Ovary (tissue), 9 donors: ENCODE measurements around the gene SPATA12. TPM values are rescaled to one million over a fixed set of nuclear protein-coding genes. Genes with fewer than 3 reads are reported as not detected.

Experiments
- DNase-seq, 5 donors: peaks; one replicate each; pipeline ENCODE4 v3.0.0-alpha.2; 2019 to 2020
- H3K27ac ChIP-seq, 2 donors: fragments of 200-600 bp; one replicate each; pipeline versions ENCODE4 v1.5.1 to v1.8.0; 2019 to 2022
- H3K27me3 ChIP-seq: fragments of 200-600 bp; one replicate; pipeline ENCODE4 v1.8.0; 2022
- H3K36me3 ChIP-seq: fragments of 200-600 bp; sonication (generic); one replicate; pipeline ENCODE4 v1.5.1; 2019
- H3K4me1 ChIP-seq: one replicate; pipeline ENCODE4 v1.8.1; 2013; ENCODE audit warnings: mild to moderate bottlenecking, moderate library complexity; ENCODE audit not compliant: insufficient read depth
- H3K4me3 ChIP-seq: fragments of 200-600 bp; sonication (generic); one replicate; pipeline ENCODE4 v1.5.1; 2017
- H3K9me3 ChIP-seq, 2 donors: fragments of 200-600 bp in 1 of 2; sonication (generic) in 1 of 2; one replicate each; pipeline versions ENCODE4 v1.5.1 to v1.8.1; 2013 to 2019; ENCODE audit warnings: mild to moderate bottlenecking in 1 of 2, moderate library complexity in 1 of 2
- CTCF ChIP-seq, 3 donors: fragments of 450-650 bp in 2 of 3; fragments of 200-600 bp in 1 of 3; IDR thresholded peaks; one replicate each; pipeline versions ENCODE4 v1.5.1 to v1.8.0; 2016 to 2022; ENCODE audit warnings: antibody characterized with exemption in 3 of 3, mild to moderate bottlenecking in 1 of 3
- EP300 ChIP-seq: sonication (generic); formaldehyde crosslinking; IDR thresholded peaks from one replicate; pipeline ENCODE4 v1.6.1; 2017; ENCODE audit warnings: antibody characterized with exemption
- POLR2A ChIP-seq: fragments of 450-650 bp; IDR thresholded peaks from one replicate; pipeline ENCODE4 v1.6.1; 2017; ENCODE audit warnings: antibody characterized with exemption, mild to moderate bottlenecking, moderate library complexity
- WGBS, 3 donors: extraction: QIAGEN DNeasy Blood & Tissue Kit in 1 of 3; methylation state at CpG; one replicate each; pipeline versions ENCODE4 v1.1.5 to v1.1.7; 2013 to 2017; 5-methylcytosine and 5-hydroxymethylcytosine counted together
- intact Hi-C, 4 donors: fragments of 100-400 bp; cut with DNase I; formaldehyde crosslinking; loops; one replicate each; pipeline versions ENCODE4 v1.11.0 to v1.15.1; 2022 to 2023
- polyA plus RNA-seq, 2 donors: library from polyadenylated mRNA; stranded (reverse); fragments of 200-250 nt in 1 of 2; fragments of 350-450 nt in 1 of 2; fragmentation: Illumina TruSeq in 1 of 2; extraction: RNeasy Lipid Tissue Mini Kit (QIAGEN cat#74804) in 1 of 2; gene quantifications; one replicate each; pipeline ENCODE4 v1.2.3, GENCODE V29; 2013 to 2014
- total RNA-seq, 7 donors: library from RNA; depleted of rRNA in 2 of 7; stranded (reverse); fragments of >200 nt in 2 of 7; fragmentation: NEBNext Ultra II Directional in 3 of 7; extraction: Animal tissue kit (Norgen Biotek cat#: 25700) in 3 of 7; gene quantifications; one replicate each; pipeline versions ENCODE4 v1.1.0 to v1.2.4, GENCODE V29; 2016 to 2023
- donor health status: DM: no; HTN: no; CAD: no; lungs with moderate emphysema.
- donor health status: DM: no; HTN: no; CAD: no.
- donor health status: Bipolar disorder and iron deficiency.
- donor health status: DM: yes; HTN: yes; CAD: no.
- donor health status: DM: no; HTN: no; CAD: no.
- donor health status: DM: yes; HTN: yes; CAD: no.

SPATA12 gene
- total and polyA plus RNA-seq, 9 donors: 0.02 to 0.12 (median 0.10) TPM; not detected in 5

GRCh38 chr3:57031631-57032541 lies 28.6 kb upstream of the SPATA12 start:
- intact Hi-C loops: no loop called here
- Histone ChIP-seq H3K4me1 (no peaks in the 10 kb centered on the region), H3K4me3 (no peak overlapping the region), H3K27ac (no peak overlapping the region), H3K36me3 (no peaks in the 10 kb centered on the region), H3K27me3 (no peaks in the 10 kb centered on the region), H3K9me3 (no peaks in the 10 kb centered on the region)
- no peak for DNase-seq
- WGBS, 3 donors: 72 to 97% (median 93%) methylated on average over 5 of the region's 5 CpGs
- no peak for TF ChIP-seq CTCF (IDR thresholded peaks at IDR 0.05)

- no peak overlapping the region for H3K27ac ChIP-seq
- intact Hi-C loops: no loop called here
- H3K4me1 ChIP-seq: no peaks in the 10 kb centered on the region
- no peaks in the 10 kb centered on the region for H3K36me3 ChIP-seq
- no peaks in the 10 kb centered on the region for H3K9me3 ChIP-seq
- 93 to 97% (median 96%) methylated on average over 5 of the region's 5 CpGs for WGBS, 3 donors
- TF ChIP-seq CTCF (IDR thresholded peaks at IDR 0.05): no peak
- no peak for TF ChIP-seq EP300
- no peak for TF ChIP-seq POLR2A
- DNase-seq: no peak
- no peak overlapping the region for H3K4me3 ChIP-seq
- H3K27me3 ChIP-seq: no peaks in the 10 kb centered on the region
Observed at GRCh38 chr3:57036952-57037351, 23.5 kb upstream of the SPATA12 start.

GRCh38 chr3:57038466-57039164 lies 21.8 kb upstream of the SPATA12 start:
- intact Hi-C loops: no loop called here
- no peaks in the 10 kb centered on the region for H3K4me1 ChIP-seq
- no peak overlapping the region for H3K27ac ChIP-seq
- TF ChIP-seq EP300 (no peak), POLR2A (no peak), CTCF (IDR thresholded peaks at IDR 0.05) (no peak)
- no peak overlapping the region for H3K4me3 ChIP-seq
- no peaks in the 10 kb centered on the region for H3K9me3 ChIP-seq
- no peaks in the 10 kb centered on the region for H3K27me3 ChIP-seq
- 97 to 98% (median 98%) methylated on average over 5 of the region's 5 CpGs for WGBS, 3 donors
- no peak for DNase-seq
- no peaks in the 10 kb centered on the region for H3K36me3 ChIP-seq

- DNase-seq: no peak
- peaks cover 3% of the 10 kb centered on the region for H3K4me1 ChIP-seq
- no peaks in the 10 kb centered on the region for H3K9me3 ChIP-seq
- no peak overlapping the region for H3K4me3 ChIP-seq
- 46 to 69% (median 68%) methylated on average over 6 of the region's 6 CpGs for WGBS, 3 donors
- H3K36me3 ChIP-seq: no peaks in the 10 kb centered on the region
- intact Hi-C loops: no loop called here
- TF ChIP-seq POLR2A: no peak
- TF ChIP-seq CTCF (IDR thresholded peaks at IDR 0.05): no peak
- no peak for TF ChIP-seq EP300
- no peak overlapping the region for H3K27ac ChIP-seq
- H3K27me3 ChIP-seq: no peaks in the 10 kb centered on the region
Observed at GRCh38 chr3:57041674-57042073, 18.8 kb upstream of the SPATA12 start.
